ENCODE measurements around the gene IFNB1.

IFNB1 gene

DNA sequence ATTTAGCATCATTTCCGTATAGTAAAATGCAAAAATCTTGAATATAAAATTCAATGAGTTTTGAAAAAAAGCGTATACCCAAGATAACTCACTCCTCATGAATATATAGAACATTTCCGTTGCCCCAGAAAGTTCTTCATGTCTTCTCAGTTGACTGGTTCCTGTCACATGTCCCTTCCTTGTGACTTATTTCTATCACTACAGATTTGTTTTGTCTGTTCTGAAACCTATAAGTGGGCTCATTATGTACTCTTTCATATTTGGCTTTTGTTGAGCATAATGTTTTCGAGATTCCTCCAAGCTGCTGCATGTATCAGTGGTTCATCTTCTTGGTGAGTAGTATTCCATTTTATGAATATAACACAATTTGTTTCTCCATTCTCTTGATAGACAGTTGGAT, 35.3 kb downstream of the IFNB1 start:
- H2AFZ ChIP-seq (ENCODE audit: low read depth), result no peak overlapping the region
- H4K20me1 ChIP-seq (ENCODE audit: insufficient read depth), result no peaks in the 10 kb centered on the region
- no peak overlapping the region for H3K4me3 ChIP-seq (IDR thresholded peaks at IDR 0.05; ENCODE audit: insufficient read depth, low read depth, low read length)
- H3K36me3 ChIP-seq (ENCODE audit: insufficient read depth), result no peaks in the 10 kb centered on the region
- H3K27ac ChIP-seq, result no peak overlapping the region
- no peaks in the 10 kb centered on the region for H3K4me1 ChIP-seq (ENCODE audit: low read depth, poor library complexity, severe bottlenecking)
- H3K9ac ChIP-seq, result no peak overlapping the region
- H3K4me2 ChIP-seq, result no peak overlapping the region
- TF ChIP-seq, protein P1, sequence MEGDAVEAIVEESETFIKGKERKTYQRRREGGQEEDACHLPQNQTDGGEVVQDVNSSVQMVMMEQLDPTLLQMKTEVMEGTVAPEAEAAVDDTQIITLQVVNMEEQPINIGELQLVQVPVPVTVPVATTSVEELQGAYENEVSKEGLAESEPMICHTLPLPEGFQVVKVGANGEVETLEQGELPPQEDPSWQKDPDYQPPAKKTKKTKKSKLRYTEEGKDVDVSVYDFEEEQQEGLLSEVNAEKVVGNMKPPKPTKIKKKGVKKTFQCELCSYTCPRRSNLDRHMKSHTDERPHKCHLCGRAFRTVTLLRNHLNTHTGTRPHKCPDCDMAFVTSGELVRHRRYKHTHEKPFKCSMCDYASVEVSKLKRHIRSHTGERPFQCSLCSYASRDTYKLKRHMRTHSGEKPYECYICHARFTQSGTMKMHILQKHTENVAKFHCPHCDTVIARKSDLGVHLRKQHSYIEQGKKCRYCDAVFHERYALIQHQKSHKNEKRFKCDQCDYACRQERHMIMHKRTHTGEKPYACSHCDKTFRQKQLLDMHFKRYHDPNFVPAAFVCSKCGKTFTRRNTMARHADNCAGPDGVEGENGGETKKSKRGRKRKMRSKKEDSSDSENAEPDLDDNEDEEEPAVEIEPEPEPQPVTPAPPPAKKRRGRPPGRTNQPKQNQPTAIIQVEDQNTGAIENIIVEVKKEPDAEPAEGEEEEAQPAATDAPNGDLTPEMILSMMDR (conservative IDR thresholded peaks at IDR 0.05; ENCODE audit: low read depth, low read length), result no peak
- H3K27me3 ChIP-seq (ENCODE audit: insufficient read depth, low read depth), result no peaks in the 10 kb centered on the region
- H3K79me2 ChIP-seq (ENCODE audit: insufficient read depth, low read depth), result no peaks in the 10 kb centered on the region

DNA sequence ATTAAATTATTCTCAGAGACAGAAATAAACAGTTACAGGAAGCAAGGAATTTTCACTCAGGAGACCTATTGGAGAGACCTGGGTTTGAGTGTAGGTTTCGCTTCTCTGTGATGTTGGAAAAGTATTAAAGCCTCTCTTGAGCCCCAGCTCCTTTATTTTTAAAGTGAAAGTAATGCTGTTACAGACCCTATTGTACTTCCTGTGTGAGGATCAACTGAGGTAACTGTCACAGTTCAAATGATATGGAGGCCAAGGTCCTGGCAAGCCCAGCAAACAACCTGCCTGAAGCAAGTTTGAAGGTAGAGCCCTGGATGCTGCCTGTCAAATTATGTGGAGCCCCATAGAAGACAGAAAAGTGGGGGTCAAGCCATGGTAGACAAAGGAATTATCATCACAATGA, 38.4 kb downstream of the IFNB1 start:
- H3K4me2 ChIP-seq, result no peak overlapping the region
- H3K4me3 ChIP-seq (IDR thresholded peaks at IDR 0.05; ENCODE audit: insufficient read depth, low read depth, low read length), result no peak overlapping the region
- TF ChIP-seq, protein P1 (conservative IDR thresholded peaks at IDR 0.05; ENCODE audit: low read depth, low read length), result no peak
- no peaks in the 10 kb centered on the region for H4K20me1 ChIP-seq (ENCODE audit: insufficient read depth)
- no peaks in the 10 kb centered on the region for H3K27me3 ChIP-seq (ENCODE audit: insufficient read depth, low read depth)
- no peaks in the 10 kb centered on the region for H3K79me2 ChIP-seq (ENCODE audit: insufficient read depth, low read depth)
- H3K27ac ChIP-seq, result no peak overlapping the region
- no peak overlapping the region for H3K9ac ChIP-seq
- no peaks in the 10 kb centered on the region for H3K4me1 ChIP-seq (ENCODE audit: low read depth, poor library complexity, severe bottlenecking)
- H2AFZ ChIP-seq (ENCODE audit: low read depth), result no peak overlapping the region
- H3K36me3 ChIP-seq (ENCODE audit: insufficient read depth), result no peaks in the 10 kb centered on the region

DNA sequence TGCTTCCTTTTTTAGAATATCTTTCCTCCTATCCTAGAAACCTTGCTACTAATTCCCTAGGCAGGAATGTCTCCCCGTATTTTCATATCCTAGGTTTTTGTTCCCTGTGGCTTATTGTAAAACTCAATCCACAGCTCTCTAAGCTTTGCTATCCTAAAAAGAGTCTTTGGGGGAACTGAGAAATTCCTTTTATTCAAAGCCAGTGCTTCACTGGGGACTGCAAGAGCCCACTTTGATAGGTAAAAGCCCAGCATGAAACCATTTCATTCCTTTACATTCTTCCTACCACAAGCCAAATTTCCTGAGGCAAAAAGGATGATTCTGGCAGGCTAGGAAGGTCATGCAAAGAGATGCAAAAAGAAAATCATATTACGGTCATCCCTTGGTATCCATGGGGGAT, 40.5 kb downstream of the IFNB1 start:
- TF ChIP-seq, protein P1 (conservative IDR thresholded peaks at IDR 0.05; ENCODE audit: low read depth, low read length), result no peak

DNA sequence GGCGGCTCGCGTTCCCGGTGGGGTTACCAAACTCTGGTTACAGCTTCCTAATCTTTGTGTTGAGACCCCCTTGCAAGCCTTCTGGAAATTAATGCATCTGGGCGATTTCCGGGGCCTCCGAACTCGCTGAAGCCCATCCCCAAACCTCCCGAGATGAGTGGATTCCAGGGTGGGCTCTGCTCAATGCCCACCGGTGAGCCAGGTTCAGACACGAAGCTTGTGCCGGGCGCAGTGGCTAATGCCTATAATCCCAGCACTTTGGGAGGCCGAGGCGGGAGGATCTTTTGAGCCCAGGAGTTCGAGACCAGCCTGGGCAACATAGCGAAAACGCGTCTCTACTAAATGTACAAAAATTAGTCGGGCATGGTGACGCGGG, 45.9 kb downstream of the IFNB1 start:
- no peaks in the 10 kb centered on the region for H3K79me2 ChIP-seq (ENCODE audit: insufficient read depth, low read depth)
- H3K27ac ChIP-seq, result no peak overlapping the region
- H2AFZ ChIP-seq (ENCODE audit: low read depth), result no peak overlapping the region
- no peaks in the 10 kb centered on the region for H3K36me3 ChIP-seq (ENCODE audit: insufficient read depth)
- H3K27me3 ChIP-seq (ENCODE audit: insufficient read depth, low read depth), result no peaks in the 10 kb centered on the region
- H4K20me1 ChIP-seq (ENCODE audit: insufficient read depth), result no peaks in the 10 kb centered on the region
- no peak overlapping the region for H3K4me2 ChIP-seq
- no peak overlapping the region for H3K4me3 ChIP-seq (IDR thresholded peaks at IDR 0.05; ENCODE audit: insufficient read depth, low read depth, low read length)
- no peak overlapping the region for H3K9ac ChIP-seq
- no peaks in the 10 kb centered on the region for H3K4me1 ChIP-seq (ENCODE audit: low read depth, poor library complexity, severe bottlenecking)
- TF ChIP-seq, protein P1 (conservative IDR thresholded peaks at IDR 0.05; ENCODE audit: low read depth, low read length), result no peak

More for the DNA sequence above, 40.5 kb downstream of the IFNB1 start:
- H3K4me1 ChIP-seq (ENCODE audit: low read depth, poor library complexity, severe bottlenecking), result no peaks in the 10 kb centered on the region
- H3K27me3 ChIP-seq (ENCODE audit: insufficient read depth, low read depth), result no peaks in the 10 kb centered on the region
- no peak overlapping the region for H3K4me3 ChIP-seq (IDR thresholded peaks at IDR 0.05; ENCODE audit: insufficient read depth, low read depth, low read length)
- H4K20me1 ChIP-seq (ENCODE audit: insufficient read depth), result no peaks in the 10 kb centered on the region
- no peak overlapping the region for H3K4me2 ChIP-seq
- no peak overlapping the region for H3K9ac ChIP-seq
- H2AFZ ChIP-seq (ENCODE audit: low read depth), result no peak overlapping the region
- H3K79me2 ChIP-seq (ENCODE audit: insufficient read depth, low read depth), result no peaks in the 10 kb centered on the region
- no peak overlapping the region for H3K27ac ChIP-seq
- no peaks in the 10 kb centered on the region for H3K36me3 ChIP-seq (ENCODE audit: insufficient read depth)

Data from KMS-11 (cell line).